Heart right ventricle (tissue), 16 donors: ENCODE data around the gene KSR2. TPM values are rescaled to one million over a fixed set of nuclear protein-coding genes. Genes with fewer than 3 reads are reported as not detected.
"Not testable (repeated sequence)": the region's sequence is repeated elsewhere in the genome, so short reads cannot be mapped to it uniquely, and the experiment has no call there.

Experiments used
- ATAC-seq, 8 donors: fragments of 200-7000 bp; cut with Tn5 transposase; one replicate each; pipeline ENCODE4 v1.9.1; 2020; ENCODE audit warnings: mild to moderate bottlenecking in 8 of 8, moderate library complexity in 8 of 8, moderate number of reproducible peaks in 1 of 8
- DNase-seq, 2 donors: peaks; one replicate each; pipeline ENCODE4 v3.0.0-alpha.2; 2020
- H3K27ac ChIP-seq, 10 donors: fragments of 200-600 bp; sonication (generic) in 2 of 10; one replicate each; pipeline versions ENCODE4 v1.5.0 to v1.8.0; 2020 to 2022; ENCODE audit warnings: mild to moderate bottlenecking in 3 of 10
- H3K27me3 ChIP-seq, 7 donors: fragments of 200-600 bp; one replicate each; pipeline ENCODE4 v1.8.0; 2021 to 2022; ENCODE audit warnings: mild to moderate bottlenecking in 2 of 7
- H3K36me3 ChIP-seq, 9 donors: fragments of 200-600 bp; sonication (generic) in 1 of 9; one replicate each; pipeline versions ENCODE4 v1.5.0 to v1.8.0; 2020 to 2022; ENCODE audit warnings: mild to moderate bottlenecking in 2 of 9
- H3K4me1 ChIP-seq, 9 donors: fragments of 200-600 bp; sonication (generic) in 1 of 9; one replicate each; pipeline versions ENCODE4 v1.5.0 to v1.8.0; 2020 to 2022; ENCODE audit warnings: mild to moderate bottlenecking in 4 of 9
- H3K4me3 ChIP-seq, 10 donors: fragments of 200-600 bp; sonication (generic) in 2 of 10; one replicate each; pipeline versions ENCODE4 v1.5.0 to v1.8.0; 2020 to 2022; ENCODE audit warnings: mild to moderate bottlenecking in 7 of 10, moderate library complexity in 2 of 10
- H3K9me3 ChIP-seq, 11 donors: fragments of 200-600 bp in 10 of 11; sonication (generic) in 2 of 11; one replicate each; pipeline versions ENCODE4 v1.5.0 to v1.8.0; 2013 to 2022; ENCODE audit warnings: mild to moderate bottlenecking in 2 of 11, control low read depth in 1 of 11, moderate library complexity in 1 of 11
- WGBS, 2 donors: extraction: QIAGEN DNeasy Blood & Tissue Kit; methylation state at CpG; one replicate each; pipeline ENCODE4 v1.1.7; 2013; ENCODE audit warnings: inconsistent platforms in 1 of 2; 5-methylcytosine and 5-hydroxymethylcytosine counted together
- intact Hi-C, 10 donors: fragments of 100-400 bp; cut with DNase I; formaldehyde crosslinking; loops; one replicate each; pipeline versions ENCODE4 v1.11.1 to v1.14.2; 2022
- polyA plus RNA-seq, 2 donors: library from polyadenylated mRNA; stranded (reverse); fragments of 200-250 nt; gene quantifications; one replicate each; pipeline ENCODE4 v1.2.3, GENCODE V29; 2013
- total RNA-seq, 10 donors: library from RNA; stranded (reverse); fragmentation: NEBNext Ultra II Directional in 3 of 10; extraction: Animal tissue kit (Norgen Biotek cat#: 25700) in 3 of 10; gene quantifications; one replicate each; pipeline versions ENCODE4 v1.2.1 to v1.2.4, GENCODE V29; 2021 to 2023
- TF ChIP-seq, protein P1 (sequence below), 9 donors: fragments of 200-600 bp; sonication (generic) in 2 of 9; IDR thresholded peaks; one replicate each; pipeline versions ENCODE4 v1.5.0 to v1.8.0; 2021 to 2022; ENCODE audit warnings: antibody characterized with exemption in 9 of 9, mild to moderate bottlenecking in 5 of 9, moderate library complexity in 1 of 9
- donor health status: Arrhythmogenic right ventricular cardiomyopathy.
- donor health status: ischemic (EF 13 %, LVEDD 7.1; RV severe dilation, severe dysfunction).
- donor health status: healthy with polysubstance abuse.
- donor health status: DM: no; HTN: yes; CAD: no.
- donor health status: DM: no; HTN: no; CAD: no.
- donor health status: ischemic (EF 25% LVEDD 6.9; RV normal size, moderate dysfunction).
- donor health status: ischemic (EF 25% LVEDD 5.7; RV mildly dilated, moderate dysfunction).
- donor health status: healthy.
- donor health status: DM: yes; HTN: yes; CAD: no.
- donor health status: Ischemic cardiomyopathy.
- donor health status: ischemic (EF 35%, LVEDD 5.7; RV mildly dilated, moderate dysfunction).
- donor health status: nonischemic (EF 11% LVEDD 7.7; RV severe dilation, severe dysfunction).
- donor health status: DM: yes; HTN: yes; CAD: no.
- donor health status: PGD.
- donor health status: ischemic (EF 29% LVEDD 5.4; RV normal size, mild dysfunction).
- donor health status: nonischemic (EF 23%, LVEDD 6.1; RV moderate dilation, normal function).

The KSR2 gene
- total and polyA plus RNA-seq, 12 donors: 0.02 TPM; not detected in 9

DNA sequence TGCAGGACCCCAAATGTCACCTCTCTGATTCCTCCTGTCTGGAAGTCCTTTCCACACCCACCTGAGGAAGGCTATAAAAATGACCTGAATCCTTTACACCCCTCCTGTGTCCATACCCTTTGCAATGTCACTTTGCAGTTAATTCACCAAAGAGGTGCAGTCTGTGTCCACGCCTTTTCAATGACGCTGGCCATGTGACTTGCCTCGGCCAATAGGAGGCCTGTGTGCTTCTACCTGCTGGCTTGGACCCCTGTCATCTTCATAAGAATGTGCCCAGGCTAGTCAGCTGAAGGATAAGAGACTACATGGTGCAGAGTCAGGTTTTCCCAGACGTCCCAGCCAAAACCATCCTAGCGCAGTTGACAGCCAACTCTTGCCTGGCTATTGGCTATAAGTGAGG lies 101.4 kb downstream of the KSR2 start:
- Histone ChIP-seq H3K4me1 (no peaks in the 10 kb centered on the region), H3K36me3 (no peaks in the 10 kb centered on the region), H3K4me3 (no peak overlapping the region), H3K27me3 (peaks cover 0 to 16% (median 4%) of the 10 kb centered on the region in 7 donors), H3K27ac (no peak overlapping the region), H3K9me3 (peaks cover 0 to 10% (median 0%) of the 10 kb centered on the region in 11 donors)
- ATAC-seq (no peak), DNase-seq (no peak)
- intact Hi-C loops: no loop called here
- TF ChIP-seq, protein P1, sequence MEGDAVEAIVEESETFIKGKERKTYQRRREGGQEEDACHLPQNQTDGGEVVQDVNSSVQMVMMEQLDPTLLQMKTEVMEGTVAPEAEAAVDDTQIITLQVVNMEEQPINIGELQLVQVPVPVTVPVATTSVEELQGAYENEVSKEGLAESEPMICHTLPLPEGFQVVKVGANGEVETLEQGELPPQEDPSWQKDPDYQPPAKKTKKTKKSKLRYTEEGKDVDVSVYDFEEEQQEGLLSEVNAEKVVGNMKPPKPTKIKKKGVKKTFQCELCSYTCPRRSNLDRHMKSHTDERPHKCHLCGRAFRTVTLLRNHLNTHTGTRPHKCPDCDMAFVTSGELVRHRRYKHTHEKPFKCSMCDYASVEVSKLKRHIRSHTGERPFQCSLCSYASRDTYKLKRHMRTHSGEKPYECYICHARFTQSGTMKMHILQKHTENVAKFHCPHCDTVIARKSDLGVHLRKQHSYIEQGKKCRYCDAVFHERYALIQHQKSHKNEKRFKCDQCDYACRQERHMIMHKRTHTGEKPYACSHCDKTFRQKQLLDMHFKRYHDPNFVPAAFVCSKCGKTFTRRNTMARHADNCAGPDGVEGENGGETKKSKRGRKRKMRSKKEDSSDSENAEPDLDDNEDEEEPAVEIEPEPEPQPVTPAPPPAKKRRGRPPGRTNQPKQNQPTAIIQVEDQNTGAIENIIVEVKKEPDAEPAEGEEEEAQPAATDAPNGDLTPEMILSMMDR (IDR thresholded peaks at IDR 0.05): no peak
- 72 to 84% methylated on average over 5 of the region's 5 CpGs for WGBS, 2 donors

DNA sequence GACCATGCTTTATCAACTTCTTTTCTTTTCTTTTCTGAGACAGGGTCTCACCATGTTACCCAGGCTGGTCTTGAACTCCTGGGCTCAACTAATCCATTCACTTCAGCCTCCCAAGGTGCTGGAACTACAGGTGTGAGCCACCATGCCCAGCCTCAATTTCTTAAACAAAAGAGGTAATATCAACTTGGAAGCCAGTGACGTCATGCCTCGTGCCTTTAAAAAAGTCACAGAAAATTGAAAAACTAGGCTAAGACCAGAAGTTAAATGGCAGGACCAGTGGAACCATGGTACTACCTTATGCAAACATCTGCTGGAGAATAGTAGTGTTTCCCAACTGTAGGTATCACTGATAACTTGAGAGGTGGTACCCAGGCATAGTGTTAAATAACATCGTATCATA lies 103.3 kb downstream of the KSR2 start:
- intact Hi-C loops: no loop called here
- H3K36me3 ChIP-seq: no peaks in the 10 kb centered on the region
- peaks cover 0 to 10% (median 0%) of the 10 kb centered on the region in 11 donors for H3K9me3 ChIP-seq
- H3K27ac ChIP-seq: no peak overlapping the region
- no peak overlapping the region for H3K4me3 ChIP-seq
- DNase-seq: no peak
- TF ChIP-seq, protein P1 (IDR thresholded peaks at IDR 0.05): no peak
- no peak for ATAC-seq
- H3K4me1 ChIP-seq: no peaks in the 10 kb centered on the region
- peaks cover 0 to 23% (median 4%) of the 10 kb centered on the region in 7 donors for H3K27me3 ChIP-seq
- WGBS, 2 donors: 83 to 84% methylated on average over 3 of the region's 3 CpGs

DNA sequence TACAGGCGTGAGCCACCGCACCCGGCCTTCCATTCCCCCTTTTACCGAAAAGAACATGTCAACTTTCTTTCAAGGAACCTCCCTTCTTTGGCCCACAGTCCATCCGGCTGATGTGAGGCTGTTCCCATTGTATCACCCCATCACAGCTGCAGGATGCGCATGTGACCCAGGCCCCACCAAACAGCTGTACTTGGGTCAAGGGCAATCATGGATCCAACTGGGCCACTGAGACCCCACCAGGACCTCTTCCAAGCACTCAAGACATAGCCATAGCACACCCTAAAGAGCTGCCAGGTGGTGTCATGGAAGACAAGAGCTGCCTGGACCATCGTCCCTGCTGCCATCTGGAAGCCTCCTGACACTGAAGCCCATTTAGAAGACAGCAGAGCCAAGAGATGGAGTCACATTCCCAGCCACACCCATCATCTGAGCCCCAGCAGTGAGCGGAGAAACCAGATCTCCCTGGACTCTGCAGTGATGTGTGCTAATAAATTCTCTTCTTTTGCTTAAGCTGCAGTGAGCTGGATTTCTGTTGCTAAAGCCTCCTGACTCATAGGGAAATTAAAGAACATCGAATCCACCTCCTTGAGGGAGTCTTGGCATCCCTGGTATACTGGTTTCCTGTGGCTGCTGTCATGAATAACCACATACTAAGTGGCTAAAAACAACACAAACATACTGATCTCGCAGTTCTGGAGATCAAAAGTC lies 105.6 kb downstream of the KSR2 start:
- Histone ChIP-seq H3K4me1 (no peaks in the 10 kb centered on the region), H3K36me3 (no peaks in the 10 kb centered on the region), H3K27ac (no peak overlapping the region), H3K27me3 (peaks cover 0 to 41% (median 11%) of the 10 kb centered on the region in 7 donors), H3K4me3 (no peak overlapping the region), H3K9me3 (peaks cover 0 to 10% (median 0%) of the 10 kb centered on the region in 11 donors)
- WGBS, 2 donors: 83% methylated on average over 10 of the region's 10 CpGs
- intact Hi-C loops: no loop called here
- DNase-seq (no peak), ATAC-seq (no peak)
- TF ChIP-seq, protein P1 (IDR thresholded peaks at IDR 0.05): no peak

DNA sequence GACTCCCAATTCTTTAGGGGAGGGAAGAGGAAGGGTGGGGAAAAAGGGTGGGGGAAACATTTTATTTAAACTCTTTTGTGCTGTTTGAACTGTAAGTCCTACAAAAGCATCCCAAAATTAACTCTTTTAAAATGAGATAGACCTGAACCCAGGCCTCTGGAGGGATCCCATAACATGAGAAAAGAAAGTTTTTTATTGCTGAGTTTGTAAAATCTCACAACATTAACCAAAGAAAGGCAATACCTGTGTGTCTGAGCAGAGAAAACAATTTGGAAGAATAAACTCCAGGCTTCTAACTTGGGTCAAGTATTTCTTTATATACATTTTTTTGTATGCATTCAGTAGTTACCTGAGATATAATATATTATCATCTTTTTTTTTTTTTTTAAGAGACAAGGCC lies 107.1 kb downstream of the KSR2 start:
- Histone ChIP-seq H3K36me3 (no peaks in the 10 kb centered on the region), H3K27ac (no peak overlapping the region), H3K4me1 (no peaks in the 10 kb centered on the region), H3K27me3 (peaks cover 0 to 50% (median 11%) of the 10 kb centered on the region in 7 donors), H3K9me3 (peaks cover 0 to 6% (median 0%) of the 10 kb centered on the region in 11 donors), H3K4me3 (no peak overlapping the region)
- intact Hi-C loops: no loop called here
- DNase-seq (no peak), ATAC-seq (no peak)
- TF ChIP-seq, protein P1 (IDR thresholded peaks at IDR 0.05): no peak

DNA sequence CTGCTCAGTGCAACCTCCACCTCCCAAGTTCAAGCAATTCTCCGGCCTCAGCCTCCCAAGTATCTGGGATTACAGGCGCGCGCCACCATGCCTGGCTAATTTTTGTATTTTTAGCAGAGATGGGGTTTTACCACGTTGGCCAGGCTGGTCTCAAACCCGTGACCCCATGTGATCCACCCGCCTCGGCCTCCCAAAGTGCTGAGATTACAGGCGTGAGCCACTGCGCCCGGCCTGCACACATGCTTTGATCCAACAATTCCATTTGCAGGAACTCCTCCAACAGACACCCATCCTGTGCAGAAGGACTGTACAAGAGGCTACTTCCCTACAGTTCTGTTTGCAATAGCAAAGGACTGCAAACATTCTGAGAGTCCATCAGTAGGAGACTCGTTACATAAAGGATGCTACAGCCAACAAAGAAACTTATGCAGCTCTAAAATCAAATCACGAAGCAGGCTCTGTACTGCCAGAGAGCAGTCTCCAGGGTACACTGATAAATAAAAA lies 108.0 kb downstream of the KSR2 start:
- peaks cover 0 to 56% (median 14%) of the 10 kb centered on the region in 7 donors for H3K27me3 ChIP-seq
- ATAC-seq, DNase-seq, intact Hi-C loops, H3K4me1 ChIP-seq, H3K27ac ChIP-seq, H3K9me3 ChIP-seq, H3K4me3 ChIP-seq, H3K36me3 ChIP-seq: not testable (repeated sequence)
- 86 to 91% methylated on average over 13 of the region's 13 CpGs for WGBS, 2 donors
